Left ventricle myocardium inferior (tissue), 1 donor: Measurements from ENCODE around the gene FLT1. TPM values are rescaled to one million over a fixed set of nuclear protein-coding genes. Genes with fewer than 3 reads are reported as not detected.

Experiments used
- DNase-seq: peaks from one replicate; pipeline ENCODE4 v3.0.0-alpha.2; 2020
- H3K27ac ChIP-seq: fragments of 200-600 bp; replicated peaks from 2 replicates; pipeline ENCODE4 v1.8.0; 2021
- H3K27me3 ChIP-seq: fragments of 200-600 bp; 2 replicates; pipeline ENCODE4 v1.8.0; 2021; ENCODE audit warnings: low read depth
- H3K36me3 ChIP-seq: fragments of 200-600 bp; 2 replicates; pipeline ENCODE4 v1.8.0; 2021
- H3K4me1 ChIP-seq: fragments of 200-600 bp; 2 replicates; pipeline ENCODE4 v1.8.0; 2021
- H3K4me3 ChIP-seq: fragments of 200-600 bp; 2 replicates; pipeline ENCODE4 v1.8.0; 2021; ENCODE audit warnings: mild to moderate bottlenecking, moderate library complexity
- H3K9me3 ChIP-seq: fragments of 200-600 bp; replicated peaks from 2 replicates; pipeline ENCODE4 v1.8.0; 2021
- CTCF ChIP-seq: fragments of 200-600 bp; IDR thresholded peaks from 2 replicates; pipeline ENCODE4 v1.8.0; 2021; ENCODE audit warnings: antibody characterized with exemption, mild to moderate bottlenecking, borderline replicate concordance
- intact Hi-C: fragments of 100-400 bp; cut with micrococcal nuclease; formaldehyde crosslinking; loops from one replicate; pipeline ENCODE4 v1.11.0; 2022
- total RNA-seq: library from RNA; stranded (reverse); fragmentation: NEBNext Ultra II Directional; extraction: Animal tissue kit (Norgen Biotek cat#: 25700); gene quantifications from one replicate; pipeline ENCODE4 v1.2.1, GENCODE V29; 2021
- donor health status: DM: no; HTN: yes; CAD: no; lungs with severe emphysema.

Gene FLT1
- total RNA-seq, 1 donor from 2014 or later, result 40.7 TPM

GRCh38 chr13:28441529-28441928 lies 53.4 kb downstream of the FLT1 start:
- Histone ChIP-seq H3K4me3 (no peak overlapping the region), H3K9me3 (peaks cover 31% of the 10 kb centered on the region), H3K36me3 (peaks cover 14% of the 10 kb centered on the region), H3K27me3 (no peaks in the 10 kb centered on the region), H3K27ac (no peak overlapping the region), H3K4me1 (peaks cover 48% of the 10 kb centered on the region)
- no peak for DNase-seq
- intact Hi-C loops, result no loop called here
- TF ChIP-seq CTCF, result no peak

GRCh38 chr13:28440774-28441504 lies 54.0 kb downstream of the FLT1 start:
- no peak overlapping the region for H3K4me3 ChIP-seq
- peaks cover 25% of the 10 kb centered on the region for H3K9me3 ChIP-seq
- no peaks in the 10 kb centered on the region for H3K27me3 ChIP-seq
- no peak for DNase-seq
- peaks cover 54% of the 10 kb centered on the region for H3K4me1 ChIP-seq
- TF ChIP-seq CTCF, result no peak
- no peak overlapping the region for H3K27ac ChIP-seq
- H3K36me3 ChIP-seq, result peaks cover 14% of the 10 kb centered on the region
- intact Hi-C loops, result no loop called here

- Histone ChIP-seq H3K27me3 (no peaks in the 10 kb centered on the region), H3K9me3 (peaks cover 15% of the 10 kb centered on the region), H3K4me1 (peaks cover 69% of the 10 kb centered on the region), H3K27ac (no peak overlapping the region), H3K36me3 (peaks cover 18% of the 10 kb centered on the region), H3K4me3 (no peak overlapping the region)
- no peak for TF ChIP-seq CTCF
- no peak for DNase-seq
- intact Hi-C loops, result no loop called here
These were observed 56.2 kb downstream of the FLT1 start for GRCh38 chr13:28438598-28439334.

GRCh38 chr13:28438067-28438466 lies 56.9 kb downstream of the FLT1 start:
- TF ChIP-seq CTCF, result no peak
- H3K36me3 ChIP-seq, result peaks cover 23% of the 10 kb centered on the region
- H3K4me1 ChIP-seq, result peaks cover 73% of the 10 kb centered on the region
- H3K9me3 ChIP-seq, result peaks cover 8% of the 10 kb centered on the region
- H3K4me3 ChIP-seq, result no peak overlapping the region
- intact Hi-C loops, result no loop called here
- DNase-seq, result no peak
- no peaks in the 10 kb centered on the region for H3K27me3 ChIP-seq
- no peak overlapping the region for H3K27ac ChIP-seq

GRCh38 chr13:28435917-28436316 lies 59.0 kb downstream of the FLT1 start:
- Histone ChIP-seq H3K9me3 (peaks cover 1% of the 10 kb centered on the region), H3K27me3 (no peaks in the 10 kb centered on the region), H3K36me3 (peaks cover 36% of the 10 kb centered on the region), H3K27ac (peak overlapping the region; percentile 10), H3K4me3 (no peak overlapping the region), H3K4me1 (peaks cover 79% of the 10 kb centered on the region)
- TF ChIP-seq CTCF, result no peak
- DNase-seq, result no peak
- intact Hi-C loops, result no loop called here
